ENCODE results near the gene RBMS2. TPM values are rescaled to one million over a fixed set of nuclear protein-coding genes. Genes with fewer than 3 reads are reported as not detected.

RBMS2 gene
- total and polyA plus RNA-seq, 9 donors, result 13.0 to 29.3 (median 19.3) TPM

GRCh38 chr12:56593909-56594621, 72.4 kb downstream of the RBMS2 start:
- H3K27ac ChIP-seq (ENCODE audit: low read length), result peak overlapping the region; percentile 51
- no peaks in the 10 kb centered on the region for H3K9me3 ChIP-seq (replicated peaks; ENCODE audit: control insufficient read depth, low read depth, low read length)
- 22% methylated on average over 3 of the region's 8 CpGs for WGBS (ENCODE audit: insufficient coverage)
- no peak overlapping the region for H3K4me3 ChIP-seq (ENCODE audit: low read length)
- peaks cover 65% of the 10 kb centered on the region for H3K36me3 ChIP-seq (ENCODE audit: control insufficient read depth, insufficient read depth, low read length)
- no peaks in the 10 kb centered on the region for H3K27me3 ChIP-seq (ENCODE audit: control insufficient read depth, insufficient read depth, low read length)
- peaks cover 19% of the 10 kb centered on the region for H3K4me1 ChIP-seq (ENCODE audit: control insufficient read depth, insufficient read depth, low read length)
- peak; percentile 63 for DNase-seq

- no CpG with 5 or more reads among the region's 3 CpGs for WGBS (ENCODE audit: insufficient coverage)
- Histone ChIP-seq H3K36me3 (ENCODE audit: control insufficient read depth, insufficient read depth, low read length) (peaks cover 70% of the 10 kb centered on the region), H3K9me3 (replicated peaks; ENCODE audit: control insufficient read depth, low read depth, low read length) (no peaks in the 10 kb centered on the region), H3K27me3 (ENCODE audit: control insufficient read depth, insufficient read depth, low read length) (no peaks in the 10 kb centered on the region), H3K4me1 (ENCODE audit: control insufficient read depth, insufficient read depth, low read length) (peaks cover 13% of the 10 kb centered on the region), H3K4me3 (ENCODE audit: low read length) (no peak overlapping the region), H3K27ac (ENCODE audit: low read length) (no peak overlapping the region)
- DNase-seq, result no peak
Measured at GRCh38 chr12:56596815-56597214, 75.2 kb downstream of the RBMS2 start.

GRCh38 chr12:56599041-56599440, 77.4 kb downstream of the RBMS2 start:
- Histone ChIP-seq H3K4me3 (ENCODE audit: low read length) (no peak overlapping the region), H3K4me1 (ENCODE audit: control insufficient read depth, insufficient read depth, low read length) (peaks cover 10% of the 10 kb centered on the region), H3K9me3 (replicated peaks; ENCODE audit: control insufficient read depth, low read depth, low read length) (no peaks in the 10 kb centered on the region), H3K27ac (ENCODE audit: low read length) (no peak overlapping the region), H3K36me3 (ENCODE audit: control insufficient read depth, insufficient read depth, low read length) (peaks cover 81% of the 10 kb centered on the region), H3K27me3 (ENCODE audit: control insufficient read depth, insufficient read depth, low read length) (no peaks in the 10 kb centered on the region)
- WGBS (ENCODE audit: insufficient coverage), result 85% methylated on average over 8 of the region's 15 CpGs
- DNase-seq, result no peak

- H3K4me3 ChIP-seq (ENCODE audit: low read length), result no peak overlapping the region
- no peak overlapping the region for H3K27ac ChIP-seq (ENCODE audit: low read length)
- no peak for DNase-seq
- no peaks in the 10 kb centered on the region for H3K27me3 ChIP-seq (ENCODE audit: control insufficient read depth, insufficient read depth, low read length)
- no peaks in the 10 kb centered on the region for H3K9me3 ChIP-seq (replicated peaks; ENCODE audit: control insufficient read depth, low read depth, low read length)
- H3K4me1 ChIP-seq (ENCODE audit: control insufficient read depth, insufficient read depth, low read length), result peaks cover 6% of the 10 kb centered on the region
- WGBS (ENCODE audit: insufficient coverage), result 79% methylated on average over 2 of the region's 10 CpGs
- peaks cover 86% of the 10 kb centered on the region for H3K36me3 ChIP-seq (ENCODE audit: control insufficient read depth, insufficient read depth, low read length)
Measured at GRCh38 chr12:56599797-56600196, 78.2 kb downstream of the RBMS2 start.

GRCh38 chr12:56600753-56601152, 79.1 kb downstream of the RBMS2 start:
- H3K36me3 ChIP-seq (ENCODE audit: control insufficient read depth, insufficient read depth, low read length), result peaks cover 90% of the 10 kb centered on the region
- peaks cover 6% of the 10 kb centered on the region for H3K4me1 ChIP-seq (ENCODE audit: control insufficient read depth, insufficient read depth, low read length)
- no peak for DNase-seq
- no peaks in the 10 kb centered on the region for H3K27me3 ChIP-seq (ENCODE audit: control insufficient read depth, insufficient read depth, low read length)
- WGBS (ENCODE audit: insufficient coverage), result 90% methylated on average over 2 of the region's 6 CpGs
- H3K9me3 ChIP-seq (replicated peaks; ENCODE audit: control insufficient read depth, low read depth, low read length), result no peaks in the 10 kb centered on the region
- no peak overlapping the region for H3K4me3 ChIP-seq (ENCODE audit: low read length)
- H3K27ac ChIP-seq (ENCODE audit: low read length), result no peak overlapping the region

- H3K27ac ChIP-seq (ENCODE audit: low read length), result no peak overlapping the region
- H3K4me3 ChIP-seq (ENCODE audit: low read length), result no peak overlapping the region
- WGBS (ENCODE audit: insufficient coverage), result 66% methylated on average over 3 of the region's 3 CpGs
- peaks cover 6% of the 10 kb centered on the region for H3K4me1 ChIP-seq (ENCODE audit: control insufficient read depth, insufficient read depth, low read length)
- DNase-seq, result no peak
- no peaks in the 10 kb centered on the region for H3K27me3 ChIP-seq (ENCODE audit: control insufficient read depth, insufficient read depth, low read length)
- H3K9me3 ChIP-seq (replicated peaks; ENCODE audit: control insufficient read depth, low read depth, low read length), result no peaks in the 10 kb centered on the region
- H3K36me3 ChIP-seq (ENCODE audit: control insufficient read depth, insufficient read depth, low read length), result peaks cover 94% of the 10 kb centered on the region
Measured at GRCh38 chr12:56601503-56601902, 79.9 kb downstream of the RBMS2 start.

GRCh38 chr12:56602239-56602638, 80.6 kb downstream of the RBMS2 start:
- no peaks in the 10 kb centered on the region for H3K27me3 ChIP-seq (ENCODE audit: control insufficient read depth, insufficient read depth, low read length)
- peaks cover 95% of the 10 kb centered on the region for H3K36me3 ChIP-seq (ENCODE audit: control insufficient read depth, insufficient read depth, low read length)
- H3K4me3 ChIP-seq (ENCODE audit: low read length), result no peak overlapping the region
- no peak overlapping the region for H3K27ac ChIP-seq (ENCODE audit: low read length)
- no peaks in the 10 kb centered on the region for H3K4me1 ChIP-seq (ENCODE audit: control insufficient read depth, insufficient read depth, low read length)
- WGBS (ENCODE audit: insufficient coverage), result no CpG with 5 or more reads among the region's 3 CpGs
- no peaks in the 10 kb centered on the region for H3K9me3 ChIP-seq (replicated peaks; ENCODE audit: control insufficient read depth, low read depth, low read length)
- DNase-seq, result no peak

- no peaks in the 10 kb centered on the region for H3K4me1 ChIP-seq (ENCODE audit: control insufficient read depth, insufficient read depth, low read length)
- DNase-seq, result no peak
- H3K27me3 ChIP-seq (ENCODE audit: control insufficient read depth, insufficient read depth, low read length), result no peaks in the 10 kb centered on the region
- H3K4me3 ChIP-seq (ENCODE audit: low read length), result no peak overlapping the region
- peaks cover 86% of the 10 kb centered on the region for H3K36me3 ChIP-seq (ENCODE audit: control insufficient read depth, insufficient read depth, low read length)
- no peak overlapping the region for H3K27ac ChIP-seq (ENCODE audit: low read length)
- no CpG with 5 or more reads among the region's 3 CpGs for WGBS (ENCODE audit: insufficient coverage)
- no peaks in the 10 kb centered on the region for H3K9me3 ChIP-seq (replicated peaks; ENCODE audit: control insufficient read depth, low read depth, low read length)
Measured at GRCh38 chr12:56604355-56604754, 82.7 kb downstream of the RBMS2 start.

- no peak overlapping the region for H3K4me3 ChIP-seq (ENCODE audit: low read length)
- H3K4me1 ChIP-seq (ENCODE audit: control insufficient read depth, insufficient read depth, low read length), result no peaks in the 10 kb centered on the region
- no peak overlapping the region for H3K27ac ChIP-seq (ENCODE audit: low read length)
- H3K36me3 ChIP-seq (ENCODE audit: control insufficient read depth, insufficient read depth, low read length), result peaks cover 84% of the 10 kb centered on the region
- H3K27me3 ChIP-seq (ENCODE audit: control insufficient read depth, insufficient read depth, low read length), result no peaks in the 10 kb centered on the region
- DNase-seq, result no peak
- WGBS (ENCODE audit: insufficient coverage), result 86% methylated on average over 7 of the region's 8 CpGs
- no peaks in the 10 kb centered on the region for H3K9me3 ChIP-seq (replicated peaks; ENCODE audit: control insufficient read depth, low read depth, low read length)
Measured at GRCh38 chr12:56614627-56615026, 93.0 kb downstream of the RBMS2 start.

- Histone ChIP-seq H3K27ac (ENCODE audit: low read length) (no peak overlapping the region), H3K36me3 (ENCODE audit: control insufficient read depth, insufficient read depth, low read length) (peaks cover 71% of the 10 kb centered on the region), H3K9me3 (replicated peaks; ENCODE audit: control insufficient read depth, low read depth, low read length) (no peaks in the 10 kb centered on the region), H3K4me1 (ENCODE audit: control insufficient read depth, insufficient read depth, low read length) (no peaks in the 10 kb centered on the region), H3K27me3 (ENCODE audit: control insufficient read depth, insufficient read depth, low read length) (no peaks in the 10 kb centered on the region), H3K4me3 (ENCODE audit: low read length) (no peak overlapping the region)
- DNase-seq, result no peak
- whole genome bisulfite sequencing (ENCODE audit: insufficient coverage), result no CpG with 5 or more reads among the region's 3 CpGs
Measured at GRCh38 chr12:56616244-56616643, 94.6 kb downstream of the RBMS2 start.

GRCh38 chr12:56616925-56617324, 95.3 kb downstream of the RBMS2 start:
- Histone ChIP-seq H3K4me3 (ENCODE audit: low read length) (no peak overlapping the region), H3K36me3 (ENCODE audit: control insufficient read depth, insufficient read depth, low read length) (peaks cover 67% of the 10 kb centered on the region), H3K27ac (ENCODE audit: low read length) (no peak overlapping the region), H3K4me1 (ENCODE audit: control insufficient read depth, insufficient read depth, low read length) (no peaks in the 10 kb centered on the region), H3K9me3 (replicated peaks; ENCODE audit: control insufficient read depth, low read depth, low read length) (no peaks in the 10 kb centered on the region), H3K27me3 (ENCODE audit: control insufficient read depth, insufficient read depth, low read length) (no peaks in the 10 kb centered on the region)
- DNase-seq, result no peak

Measured in muscle of leg (tissue), 11 donors.